Liver (tissue), 9 donors: ENCODE results near the gene PLA2G4D. TPM values are rescaled to one million over a fixed set of nuclear protein-coding genes. Genes with fewer than 3 reads are reported as not detected.

ENCODE experiments used
- DNase-seq: peaks from one replicate; pipeline ENCODE4 v3.0.0-alpha.2; 2017; ENCODE audit warnings: low spot score
- H3K27ac ChIP-seq, 2 donors: one replicate each; pipeline ENCODE4 v1.7.0; 2013; ENCODE audit warnings: inconsistent platforms in 2 of 2, low read length in 2 of 2, control low read depth in 1 of 2, low read depth in 1 of 2, mild to moderate bottlenecking in 1 of 2
- H3K27me3 ChIP-seq, 4 donors: one replicate each; pipeline versions ENCODE4 v1.6.1 to v1.7.0; 2013; ENCODE audit warnings: low read length in 3 of 4, inconsistent platforms in 1 of 4, mild to moderate bottlenecking in 1 of 4, moderate library complexity in 1 of 4; ENCODE audit not compliant: control insufficient read depth in 4 of 4, insufficient read depth in 4 of 4
- H3K36me3 ChIP-seq, 4 donors: one replicate each; pipeline versions ENCODE4 v1.6.1 to v1.7.0; 2013; ENCODE audit warnings: low read length in 3 of 4, mild to moderate bottlenecking in 3 of 4, low read depth in 1 of 4, moderate library complexity in 1 of 4; ENCODE audit not compliant: control insufficient read depth in 4 of 4, insufficient read depth in 3 of 4
- H3K4me1 ChIP-seq, 4 donors: one replicate each; pipeline versions ENCODE4 v1.6.1 to v1.7.0; 2013; ENCODE audit warnings: low read length in 3 of 4, mild to moderate bottlenecking in 3 of 4, moderate library complexity in 1 of 4; ENCODE audit not compliant: control insufficient read depth in 4 of 4, insufficient read depth in 4 of 4
- H3K4me3 ChIP-seq, 3 donors: one replicate each; pipeline versions ENCODE4 v1.6.1 to v1.7.0; 2013; ENCODE audit warnings: low read length in 3 of 3, control low read depth in 1 of 3, low read depth in 1 of 3, mild to moderate bottlenecking in 1 of 3
- H3K9ac ChIP-seq, 2 donors: one replicate each; pipeline ENCODE4 v1.7.0; 2013; ENCODE audit warnings: low read length in 2 of 2, mild to moderate bottlenecking in 2 of 2, moderate library complexity in 2 of 2, control low read depth in 1 of 2, low read depth in 1 of 2
- H3K9me3 ChIP-seq, 4 donors: one replicate each; pipeline versions ENCODE4 v1.6.1 to v1.7.0; 2013; ENCODE audit warnings: low read length in 3 of 4; ENCODE audit not compliant: control insufficient read depth in 4 of 4
- EGR1 ChIP-seq, 2 donors: IDR thresholded peaks; 2 replicates each; pipeline ENCODE4 v1.6.1; 2016 to 2018; ENCODE audit warnings: antibody characterized with exemption in 2 of 2, low read depth in 2 of 2
- FOXA1 ChIP-seq: IDR thresholded peaks from 2 replicates; pipeline ENCODE4 v1.6.1; 2016; ENCODE audit warnings: antibody characterized with exemption
- FOXA2 ChIP-seq: IDR thresholded peaks from 2 replicates; pipeline ENCODE4 v1.6.1; 2016; ENCODE audit warnings: antibody characterized with exemption
- GABPA ChIP-seq, 2 donors: IDR thresholded peaks in 1 of 2; conservative IDR thresholded peaks in 1 of 2; 2 replicates each; pipeline ENCODE4 v1.6.1; 2016; ENCODE audit warnings: antibody characterized with exemption in 2 of 2, mild to moderate bottlenecking in 1 of 2, moderate library complexity in 1 of 2
- HNF4A ChIP-seq, 2 donors: conservative IDR thresholded peaks; 2 replicates each; pipeline ENCODE4 v1.6.1; 2016; ENCODE audit warnings: antibody characterized with exemption in 2 of 2, mild to moderate bottlenecking in 2 of 2
- HNF4G ChIP-seq: IDR thresholded peaks from 2 replicates; pipeline ENCODE4 v1.6.1; 2016; ENCODE audit warnings: antibody characterized with exemption
- JUND ChIP-seq, 2 donors: IDR thresholded peaks; 2 replicates each; pipeline ENCODE4 v1.6.1; 2016; ENCODE audit warnings: antibody characterized with exemption in 2 of 2
- NR2F2 ChIP-seq: IDR thresholded peaks from 2 replicates; pipeline ENCODE4 v1.6.1; 2016; ENCODE audit warnings: antibody characterized with exemption
- RAD21 ChIP-seq, 2 donors: IDR thresholded peaks; 2 replicates each; pipeline ENCODE4 v1.6.1; 2016; ENCODE audit warnings: antibody characterized with exemption in 2 of 2, mild to moderate bottlenecking in 2 of 2
- RXRA ChIP-seq, 2 donors: IDR thresholded peaks; 2 replicates each; pipeline ENCODE4 v1.6.1; 2017 to 2018; ENCODE audit warnings: antibody characterized with exemption in 2 of 2, mild to moderate bottlenecking in 1 of 2
- SP1 ChIP-seq: IDR thresholded peaks from 2 replicates; pipeline ENCODE4 v1.6.1; 2018; ENCODE audit warnings: antibody characterized with exemption, mild to moderate bottlenecking
- TAF1 ChIP-seq: conservative IDR thresholded peaks from 2 replicates; pipeline ENCODE4 v1.6.1; 2016; ENCODE audit warnings: antibody characterized with exemption, mild to moderate bottlenecking
- YY1 ChIP-seq: IDR thresholded peaks from 2 replicates; pipeline ENCODE4 v1.6.1; 2016; ENCODE audit warnings: antibody characterized with exemption, mild to moderate bottlenecking
- WGBS: extraction: QIAGEN DNeasy Blood & Tissue Kit; methylation state at CpG from one replicate; pipeline ENCODE4 v1.1.7; 2013; 5-methylcytosine and 5-hydroxymethylcytosine counted together
- polyA plus RNA-seq, 2 donors: library from polyadenylated mRNA; stranded (reverse) in 1 of 2; unstranded in 1 of 2; fragments of 200-250 nt in 1 of 2; fragments of >200 nt in 1 of 2; fragmentation: Nextera tagmentation in 1 of 2; extraction: Ambion mirVana in 1 of 2; gene quantifications; one replicate each; pipeline versions ENCODE4 v1.2.1 to v1.2.3, GENCODE V29; 2013 to 2015
- total RNA-seq, 2 donors: library from RNA; depleted of rRNA; stranded (reverse); fragments of >200 nt; gene quantifications; one replicate each; pipeline ENCODE4 v1.2.3, GENCODE V29; 2014
- TF ChIP-seq, protein P1 (sequence below): IDR thresholded peaks from 2 replicates; pipeline ENCODE4 v1.6.1; 2016; ENCODE audit warnings: antibody characterized with exemption, mild to moderate bottlenecking
- TF ChIP-seq, protein P2 (sequence below): fragments of 150-350 bp; IDR thresholded peaks from 2 replicates; pipeline ENCODE4 v1.5.1; 2017; ENCODE audit warnings: improper control_type of control experiment, low read depth, low read length; ENCODE audit not compliant: missing input control
- TF ChIP-seq, protein P3 (sequence below): IDR thresholded peaks from 2 replicates; pipeline ENCODE4 v1.6.1; 2016; ENCODE audit warnings: antibody characterized with exemption
- TF ChIP-seq, protein P4 (sequence below): IDR thresholded peaks from 2 replicates; pipeline ENCODE4 v1.6.1; 2016; ENCODE audit warnings: antibody characterized with exemption
- TF ChIP-seq, protein P5 (sequence below): IDR thresholded peaks from 2 replicates; pipeline ENCODE4 v1.6.1; 2016; ENCODE audit warnings: antibody characterized with exemption
- donor health status: healthy.
- donor health status: healthy.
- donor health status: healthy.
- donor health status: healthy.
- donor health status: healthy.

Gene PLA2G4D
- total and polyA plus RNA-seq, 4 donors, result not detected

DNA sequence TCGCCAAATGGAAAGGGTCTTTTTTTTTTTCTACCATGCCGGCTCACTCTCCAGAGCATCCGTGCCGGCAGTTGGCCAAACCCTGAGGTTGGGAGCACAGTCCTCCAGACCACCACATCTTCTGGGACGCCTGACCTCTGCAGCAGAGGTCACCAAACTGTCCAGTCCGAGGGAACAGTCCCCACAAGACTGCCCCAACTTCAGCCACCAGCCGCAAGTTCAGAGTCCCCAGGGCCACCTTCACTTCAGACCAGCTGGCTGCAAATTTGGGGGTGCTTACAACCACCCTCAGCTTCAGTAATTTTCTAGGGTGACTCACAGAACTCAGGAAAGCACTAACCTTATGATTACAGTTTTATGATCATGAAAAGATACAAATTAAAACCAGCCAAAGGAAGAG, 28.9 kb downstream of the PLA2G4D start (continued):
- no peak for TF ChIP-seq FOXA2

DNA sequence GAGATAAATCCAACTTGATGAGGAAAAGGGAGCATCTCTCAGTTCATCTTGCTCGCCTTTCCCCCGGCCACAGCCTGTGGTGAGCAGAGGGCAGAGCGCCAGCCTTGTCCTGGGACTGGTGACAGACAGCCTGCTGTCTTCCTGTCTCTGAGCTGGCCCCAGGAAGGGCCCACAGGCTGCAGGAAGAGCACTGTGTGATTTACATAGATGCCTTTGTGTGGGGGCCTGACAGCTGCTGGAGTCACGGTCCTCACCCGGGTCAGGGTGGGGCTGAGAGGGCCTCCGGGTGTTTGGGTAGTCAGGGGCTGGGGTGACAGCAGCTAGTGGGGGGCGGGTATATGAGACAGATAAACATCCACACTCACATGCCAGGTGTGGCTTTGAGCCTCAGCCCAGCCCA, 29.3 kb downstream of the PLA2G4D start:
- Histone ChIP-seq H3K4me3 (no peak overlapping the region), H3K27ac (no peak overlapping the region), H3K27me3 (no peaks in the 10 kb centered on the region), H3K9me3 (no peaks in the 10 kb centered on the region), H3K36me3 (no peaks in the 10 kb centered on the region), H3K9ac (no peak overlapping the region), H3K4me1 (peaks cover 0 to 14% (median 11%) of the 10 kb centered on the region in 4 donors)
- TF ChIP-seq SP1 (no peak), HNF4A (conservative IDR thresholded peaks at IDR 0.05) (no peak), GABPA (IDR thresholded peaks at IDR 0.05 in 1 of 2, conservative IDR thresholded peaks at IDR 0.05 in 1 of 2) (no peak), RXRA (IDR thresholded peaks at IDR 0.05) (no peak), EGR1 (IDR thresholded peaks at IDR 0.05; ENCODE audit: low read depth in 2 of 2) (no peak), NR2F2 (no peak), FOXA2 (no peak), YY1 (no peak), JUND (IDR thresholded peaks at IDR 0.05) (no peak), TAF1 (no peak), RAD21 (IDR thresholded peaks at IDR 0.05) (no peak), HNF4G (no peak), FOXA1 (no peak)
- TF ChIP-seq, protein P1, sequence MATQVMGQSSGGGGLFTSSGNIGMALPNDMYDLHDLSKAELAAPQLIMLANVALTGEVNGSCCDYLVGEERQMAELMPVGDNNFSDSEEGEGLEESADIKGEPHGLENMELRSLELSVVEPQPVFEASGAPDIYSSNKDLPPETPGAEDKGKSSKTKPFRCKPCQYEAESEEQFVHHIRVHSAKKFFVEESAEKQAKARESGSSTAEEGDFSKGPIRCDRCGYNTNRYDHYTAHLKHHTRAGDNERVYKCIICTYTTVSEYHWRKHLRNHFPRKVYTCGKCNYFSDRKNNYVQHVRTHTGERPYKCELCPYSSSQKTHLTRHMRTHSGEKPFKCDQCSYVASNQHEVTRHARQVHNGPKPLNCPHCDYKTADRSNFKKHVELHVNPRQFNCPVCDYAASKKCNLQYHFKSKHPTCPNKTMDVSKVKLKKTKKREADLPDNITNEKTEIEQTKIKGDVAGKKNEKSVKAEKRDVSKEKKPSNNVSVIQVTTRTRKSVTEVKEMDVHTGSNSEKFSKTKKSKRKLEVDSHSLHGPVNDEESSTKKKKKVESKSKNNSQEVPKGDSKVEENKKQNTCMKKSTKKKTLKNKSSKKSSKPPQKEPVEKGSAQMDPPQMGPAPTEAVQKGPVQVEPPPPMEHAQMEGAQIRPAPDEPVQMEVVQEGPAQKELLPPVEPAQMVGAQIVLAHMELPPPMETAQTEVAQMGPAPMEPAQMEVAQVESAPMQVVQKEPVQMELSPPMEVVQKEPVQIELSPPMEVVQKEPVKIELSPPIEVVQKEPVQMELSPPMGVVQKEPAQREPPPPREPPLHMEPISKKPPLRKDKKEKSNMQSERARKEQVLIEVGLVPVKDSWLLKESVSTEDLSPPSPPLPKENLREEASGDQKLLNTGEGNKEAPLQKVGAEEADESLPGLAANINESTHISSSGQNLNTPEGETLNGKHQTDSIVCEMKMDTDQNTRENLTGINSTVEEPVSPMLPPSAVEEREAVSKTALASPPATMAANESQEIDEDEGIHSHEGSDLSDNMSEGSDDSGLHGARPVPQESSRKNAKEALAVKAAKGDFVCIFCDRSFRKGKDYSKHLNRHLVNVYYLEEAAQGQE, result no peak
- TF ChIP-seq, protein P2, sequence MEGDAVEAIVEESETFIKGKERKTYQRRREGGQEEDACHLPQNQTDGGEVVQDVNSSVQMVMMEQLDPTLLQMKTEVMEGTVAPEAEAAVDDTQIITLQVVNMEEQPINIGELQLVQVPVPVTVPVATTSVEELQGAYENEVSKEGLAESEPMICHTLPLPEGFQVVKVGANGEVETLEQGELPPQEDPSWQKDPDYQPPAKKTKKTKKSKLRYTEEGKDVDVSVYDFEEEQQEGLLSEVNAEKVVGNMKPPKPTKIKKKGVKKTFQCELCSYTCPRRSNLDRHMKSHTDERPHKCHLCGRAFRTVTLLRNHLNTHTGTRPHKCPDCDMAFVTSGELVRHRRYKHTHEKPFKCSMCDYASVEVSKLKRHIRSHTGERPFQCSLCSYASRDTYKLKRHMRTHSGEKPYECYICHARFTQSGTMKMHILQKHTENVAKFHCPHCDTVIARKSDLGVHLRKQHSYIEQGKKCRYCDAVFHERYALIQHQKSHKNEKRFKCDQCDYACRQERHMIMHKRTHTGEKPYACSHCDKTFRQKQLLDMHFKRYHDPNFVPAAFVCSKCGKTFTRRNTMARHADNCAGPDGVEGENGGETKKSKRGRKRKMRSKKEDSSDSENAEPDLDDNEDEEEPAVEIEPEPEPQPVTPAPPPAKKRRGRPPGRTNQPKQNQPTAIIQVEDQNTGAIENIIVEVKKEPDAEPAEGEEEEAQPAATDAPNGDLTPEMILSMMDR, result no peak
- TF ChIP-seq, protein P3, sequence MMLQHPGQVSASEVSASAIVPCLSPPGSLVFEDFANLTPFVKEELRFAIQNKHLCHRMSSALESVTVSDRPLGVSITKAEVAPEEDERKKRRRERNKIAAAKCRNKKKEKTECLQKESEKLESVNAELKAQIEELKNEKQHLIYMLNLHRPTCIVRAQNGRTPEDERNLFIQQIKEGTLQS, result no peak
- TF ChIP-seq, protein P4, sequence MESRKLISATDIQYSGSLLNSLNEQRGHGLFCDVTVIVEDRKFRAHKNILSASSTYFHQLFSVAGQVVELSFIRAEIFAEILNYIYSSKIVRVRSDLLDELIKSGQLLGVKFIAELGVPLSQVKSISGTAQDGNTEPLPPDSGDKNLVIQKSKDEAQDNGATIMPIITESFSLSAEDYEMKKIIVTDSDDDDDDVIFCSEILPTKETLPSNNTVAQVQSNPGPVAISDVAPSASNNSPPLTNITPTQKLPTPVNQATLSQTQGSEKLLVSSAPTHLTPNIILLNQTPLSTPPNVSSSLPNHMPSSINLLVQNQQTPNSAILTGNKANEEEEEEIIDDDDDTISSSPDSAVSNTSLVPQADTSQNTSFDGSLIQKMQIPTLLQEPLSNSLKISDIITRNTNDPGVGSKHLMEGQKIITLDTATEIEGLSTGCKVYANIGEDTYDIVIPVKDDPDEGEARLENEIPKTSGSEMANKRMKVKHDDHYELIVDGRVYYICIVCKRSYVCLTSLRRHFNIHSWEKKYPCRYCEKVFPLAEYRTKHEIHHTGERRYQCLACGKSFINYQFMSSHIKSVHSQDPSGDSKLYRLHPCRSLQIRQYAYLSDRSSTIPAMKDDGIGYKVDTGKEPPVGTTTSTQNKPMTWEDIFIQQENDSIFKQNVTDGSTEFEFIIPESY, result no peak
- TF ChIP-seq, protein P5, sequence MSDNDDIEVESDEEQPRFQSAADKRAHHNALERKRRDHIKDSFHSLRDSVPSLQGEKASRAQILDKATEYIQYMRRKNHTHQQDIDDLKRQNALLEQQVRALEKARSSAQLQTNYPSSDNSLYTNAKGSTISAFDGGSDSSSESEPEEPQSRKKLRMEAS, result no peak
- no peak for DNase-seq
- 53% methylated on average over 7 of the region's 7 CpGs for WGBS
